DND-41 (cell line): ENCODE measurements around the gene AOPEP.

Source experiments
- CTCF ChIP-seq: IDR thresholded peaks from 2 replicates; pipeline ENCODE4 v1.5.1; 2012; ENCODE audit warnings: borderline replicate concordance, low read length, moderate library complexity, mild to moderate bottlenecking; ENCODE audit not compliant: poor library complexity, severe bottlenecking; ENCODE audit errors: extremely low read depth
- EZH2 ChIP-seq: IDR thresholded peaks from 3 replicates; pipeline ENCODE4 v1.6.1; 2012; ENCODE audit warnings: borderline replicate concordance, low read depth, mild to moderate bottlenecking, moderate library complexity, low read length, inconsistent platforms; ENCODE audit not compliant: severe bottlenecking

GRCh38 chr9:94875300-94876020, 149.0 kb downstream of the AOPEP start:
- no peak for TF ChIP-seq EZH2
- no peak for TF ChIP-seq CTCF
